OCI-M2 (cell line): Measurements from ENCODE around the gene ENAM.

ENCODE experiments used
- DNase-seq: peaks from one replicate; lab custom pipeline; 2025; ENCODE audit not compliant: unreplicated experiment; lab: John Stamatoyannopoulos, UW

Gene ENAM, protein sequence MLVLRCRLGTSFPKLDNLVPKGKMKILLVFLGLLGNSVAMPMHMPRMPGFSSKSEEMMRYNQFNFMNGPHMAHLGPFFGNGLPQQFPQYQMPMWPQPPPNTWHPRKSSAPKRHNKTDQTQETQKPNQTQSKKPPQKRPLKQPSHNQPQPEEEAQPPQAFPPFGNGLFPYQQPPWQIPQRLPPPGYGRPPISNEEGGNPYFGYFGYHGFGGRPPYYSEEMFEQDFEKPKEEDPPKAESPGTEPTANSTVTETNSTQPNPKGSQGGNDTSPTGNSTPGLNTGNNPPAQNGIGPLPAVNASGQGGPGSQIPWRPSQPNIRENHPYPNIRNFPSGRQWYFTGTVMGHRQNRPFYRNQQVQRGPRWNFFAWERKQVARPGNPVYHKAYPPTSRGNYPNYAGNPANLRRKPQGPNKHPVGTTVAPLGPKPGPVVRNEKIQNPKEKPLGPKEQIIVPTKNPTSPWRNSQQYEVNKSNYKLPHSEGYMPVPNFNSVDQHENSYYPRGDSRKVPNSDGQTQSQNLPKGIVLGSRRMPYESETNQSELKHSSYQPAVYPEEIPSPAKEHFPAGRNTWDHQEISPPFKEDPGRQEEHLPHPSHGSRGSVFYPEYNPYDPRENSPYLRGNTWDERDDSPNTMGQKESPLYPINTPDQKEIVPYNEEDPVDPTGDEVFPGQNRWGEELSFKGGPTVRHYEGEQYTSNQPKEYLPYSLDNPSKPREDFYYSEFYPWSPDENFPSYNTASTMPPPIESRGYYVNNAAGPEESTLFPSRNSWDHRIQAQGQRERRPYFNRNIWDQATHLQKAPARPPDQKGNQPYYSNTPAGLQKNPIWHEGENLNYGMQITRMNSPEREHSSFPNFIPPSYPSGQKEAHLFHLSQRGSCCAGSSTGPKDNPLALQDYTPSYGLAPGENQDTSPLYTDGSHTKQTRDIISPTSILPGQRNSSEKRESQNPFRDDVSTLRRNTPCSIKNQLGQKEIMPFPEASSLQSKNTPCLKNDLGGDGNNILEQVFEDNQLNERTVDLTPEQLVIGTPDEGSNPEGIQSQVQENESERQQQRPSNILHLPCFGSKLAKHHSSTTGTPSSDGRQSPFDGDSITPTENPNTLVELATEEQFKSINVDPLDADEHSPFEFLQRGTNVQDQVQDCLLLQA

DNA sequence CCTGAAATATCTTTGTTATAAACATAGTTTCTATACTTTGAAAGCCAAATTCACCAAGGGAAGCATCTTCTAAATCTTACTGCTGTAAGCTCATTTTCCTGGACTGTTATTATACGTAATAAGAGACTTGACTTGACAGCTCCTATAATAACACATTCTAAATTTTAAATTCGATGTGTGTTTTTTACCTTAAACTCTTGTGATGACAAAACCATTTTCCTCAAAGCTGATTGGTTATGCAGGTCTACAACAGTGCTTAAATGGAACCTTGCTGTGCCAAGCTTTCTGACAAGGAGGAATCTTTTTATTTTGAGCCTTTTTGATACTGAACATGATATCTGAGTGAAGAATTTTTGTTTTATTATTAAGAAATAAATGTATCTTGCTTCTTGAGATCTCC, at the start of gene ENAM:
Gene ENAM (plus strand): TSS at position 301 of the 400 bp plus-strand sequence. CDS start 757 bp downstream, outside the sequence.
- no peak for DNase-seq

DNA sequence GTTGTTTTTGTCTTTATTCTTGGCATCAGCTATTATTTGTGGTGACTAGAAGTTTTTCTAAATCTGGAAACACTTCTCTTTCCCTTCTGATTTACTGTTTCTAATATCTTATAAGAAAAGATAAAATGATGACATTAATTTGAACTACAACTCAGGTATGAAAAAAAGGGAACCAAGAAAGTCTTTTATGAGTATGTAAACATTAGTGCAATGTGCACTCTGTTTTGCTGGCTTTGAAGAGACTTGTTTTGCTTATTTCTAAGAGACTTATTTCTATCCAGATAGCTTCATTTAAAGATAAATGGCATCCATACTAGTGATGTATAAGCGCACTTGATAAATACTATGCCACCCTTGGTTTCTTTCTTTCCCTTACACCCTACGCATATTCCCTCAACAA, 46.6 kb upstream of the ENAM start:
- DNase-seq, result no peak

DNA sequence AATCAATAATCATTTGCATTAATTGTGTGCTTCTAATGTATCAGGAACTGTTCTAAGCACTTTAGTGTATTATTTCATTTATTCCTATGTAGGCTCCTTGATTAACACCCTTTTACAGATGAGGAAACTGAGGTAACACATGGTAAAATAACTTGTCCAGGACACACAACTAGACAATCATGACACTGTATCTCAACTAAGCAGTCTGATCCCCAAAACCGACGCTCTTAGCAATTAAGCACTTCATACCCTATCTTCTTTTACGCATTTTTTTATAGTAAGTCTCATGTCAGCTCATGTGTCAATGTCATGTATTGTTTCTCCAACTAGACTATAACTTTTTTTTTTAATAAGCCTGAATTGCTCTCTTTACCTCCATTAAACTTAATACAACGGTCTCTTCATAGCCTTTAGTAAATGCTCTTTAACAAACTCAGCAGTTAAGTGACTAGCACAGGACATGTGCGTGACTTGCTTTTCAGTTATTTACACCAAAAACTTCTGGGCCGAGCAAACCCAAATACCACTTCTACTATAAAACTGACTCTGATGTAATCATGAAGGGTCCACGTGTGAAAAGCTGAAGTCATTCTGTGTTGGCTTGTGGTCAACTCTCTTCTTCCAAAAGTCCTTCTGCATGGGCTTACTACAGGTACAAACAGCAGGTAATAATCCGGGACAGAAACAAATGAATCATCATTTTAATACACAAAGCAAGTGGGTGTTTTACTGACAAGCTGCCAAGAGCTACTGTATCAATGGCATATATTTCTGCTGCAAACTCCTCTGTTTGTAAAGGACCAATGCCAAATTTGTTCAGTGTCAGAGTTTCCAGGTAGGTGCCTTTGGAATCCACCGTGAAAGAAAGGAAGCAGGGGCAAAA, 44.4 kb upstream of the ENAM start:
- no peak for DNase-seq

DNA sequence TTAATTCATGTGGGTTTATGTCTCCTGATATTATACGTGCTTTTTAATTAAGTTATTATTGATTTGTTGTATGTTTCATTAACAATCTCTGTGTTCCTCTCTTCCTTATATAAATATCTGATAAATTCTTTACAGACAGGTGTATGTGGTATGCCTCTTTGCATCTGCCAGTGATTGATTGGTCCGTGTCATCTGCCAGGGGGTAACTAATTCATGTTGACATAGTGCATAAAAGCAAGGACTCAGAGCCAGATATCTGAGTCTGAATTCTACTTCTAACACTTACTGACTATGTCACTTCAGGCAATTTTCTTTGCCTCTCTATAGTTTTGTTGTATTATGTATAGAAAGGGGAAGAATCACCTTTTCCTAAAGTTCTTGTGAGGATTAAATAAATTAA, 41.7 kb upstream of the ENAM start:
- no peak for DNase-seq

DNA sequence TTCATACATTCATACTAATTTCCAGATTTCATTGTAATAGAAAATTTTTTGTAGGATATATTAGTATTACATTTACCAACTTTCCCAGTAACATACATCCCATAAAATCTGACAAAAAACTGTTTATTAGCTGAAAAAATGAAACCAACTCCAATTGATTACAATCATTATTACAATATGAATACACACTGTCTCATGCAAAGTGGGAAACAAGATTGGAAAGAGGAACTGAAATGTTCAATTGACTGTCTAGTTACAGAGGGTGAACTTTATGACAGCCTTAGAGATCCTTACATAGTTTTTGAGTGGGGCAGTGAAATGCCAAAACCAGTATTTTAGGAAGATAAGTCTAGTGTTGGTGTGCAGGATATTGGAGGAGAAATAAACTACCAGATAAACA, 38.8 kb upstream of the ENAM start:
- DNase-seq, result no peak

DNA sequence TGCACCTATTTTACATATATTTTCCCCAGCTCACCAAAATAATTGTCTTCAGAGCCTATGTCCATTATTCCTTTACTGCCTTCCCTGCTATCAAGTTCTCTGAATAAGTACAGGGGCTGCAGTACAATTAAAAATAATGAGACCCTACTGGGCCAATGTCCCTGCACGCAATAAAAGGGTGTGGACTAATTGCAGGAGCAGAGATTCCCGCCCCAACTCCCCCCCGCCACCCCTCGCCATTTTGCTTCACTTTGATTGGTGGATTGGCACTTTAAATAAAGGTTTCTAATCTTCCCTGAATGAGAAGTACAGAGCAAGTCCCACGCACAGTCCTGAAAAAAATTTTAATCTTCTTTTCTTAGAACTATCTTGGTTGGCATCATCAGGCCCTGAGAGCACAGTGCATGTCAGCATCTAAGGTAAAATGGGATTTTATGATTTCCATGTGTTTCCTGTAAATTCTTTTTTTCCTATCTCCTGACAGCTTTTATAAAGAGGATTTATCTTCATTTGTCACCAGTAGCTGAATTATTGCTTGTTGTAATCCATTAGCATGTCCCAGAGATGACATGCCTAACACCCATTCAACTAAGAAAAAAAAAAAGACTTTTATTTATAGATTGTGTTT, 36.5 kb upstream of the ENAM start, which contains the start of gene AMBN:
Gene AMBN (plus strand): TSS at position 302 of the 628 bp plus-strand sequence. CDS start 103 bp downstream, at position 405.
- no peak for DNase-seq

DNA sequence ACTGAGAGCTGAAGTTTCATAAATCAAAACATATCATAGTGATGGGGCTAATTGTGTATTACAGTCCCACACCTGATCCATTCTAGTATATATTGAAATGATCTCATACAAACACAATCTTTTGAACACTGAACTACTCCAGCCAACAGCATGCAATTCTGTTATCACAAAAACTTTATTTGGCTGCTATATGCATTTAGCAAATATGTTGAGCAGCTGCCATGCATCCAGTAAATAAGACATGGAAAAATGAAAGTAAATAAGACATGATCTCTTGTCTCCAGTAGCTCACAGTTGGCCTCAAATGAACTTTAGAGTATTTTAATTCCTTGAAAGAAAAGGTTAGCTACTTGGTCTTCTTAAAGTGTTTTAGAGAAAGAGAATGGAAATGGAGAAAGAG, 34.3 kb upstream of the ENAM start:
- DNase-seq, result no peak

DNA sequence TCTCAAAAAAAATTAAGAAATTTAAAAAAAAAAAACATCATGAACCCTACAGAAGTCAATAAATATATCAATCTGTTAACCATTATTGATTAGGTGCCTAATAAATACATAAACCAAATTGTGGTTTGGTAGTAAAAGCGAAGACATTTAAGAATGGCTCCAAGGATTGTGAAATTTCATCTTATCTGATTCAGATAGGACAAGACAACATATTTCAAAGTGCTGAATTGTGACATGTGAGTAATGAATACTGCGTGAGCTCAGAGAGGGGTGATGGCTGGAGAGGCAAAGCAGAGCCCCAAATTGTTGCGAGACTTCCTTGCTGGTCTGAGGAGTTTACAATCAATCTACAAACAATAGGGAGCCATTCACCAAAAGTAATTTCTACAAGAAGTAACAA, 28.2 kb upstream of the ENAM start:
- DNase-seq, result no peak

DNA sequence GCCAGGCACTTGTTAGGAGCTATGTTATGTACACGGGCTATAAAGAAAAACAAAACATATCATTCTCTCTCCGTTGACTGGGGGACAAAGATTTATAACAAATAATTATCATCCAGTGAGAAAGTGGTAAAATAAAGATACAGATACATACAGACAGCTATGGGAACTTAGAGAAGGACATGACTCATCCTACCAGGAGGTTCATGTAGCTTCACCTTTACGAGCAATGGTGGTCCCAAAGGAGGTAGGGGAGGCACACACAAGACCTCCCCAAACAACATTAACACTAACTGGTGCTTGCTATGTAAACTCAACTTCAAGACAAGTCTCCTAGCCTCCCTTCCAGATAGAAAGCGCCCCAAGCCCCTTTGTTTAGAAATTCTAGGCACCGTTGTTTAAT, 27.6 kb upstream of the ENAM start:
- no peak for DNase-seq

DNA sequence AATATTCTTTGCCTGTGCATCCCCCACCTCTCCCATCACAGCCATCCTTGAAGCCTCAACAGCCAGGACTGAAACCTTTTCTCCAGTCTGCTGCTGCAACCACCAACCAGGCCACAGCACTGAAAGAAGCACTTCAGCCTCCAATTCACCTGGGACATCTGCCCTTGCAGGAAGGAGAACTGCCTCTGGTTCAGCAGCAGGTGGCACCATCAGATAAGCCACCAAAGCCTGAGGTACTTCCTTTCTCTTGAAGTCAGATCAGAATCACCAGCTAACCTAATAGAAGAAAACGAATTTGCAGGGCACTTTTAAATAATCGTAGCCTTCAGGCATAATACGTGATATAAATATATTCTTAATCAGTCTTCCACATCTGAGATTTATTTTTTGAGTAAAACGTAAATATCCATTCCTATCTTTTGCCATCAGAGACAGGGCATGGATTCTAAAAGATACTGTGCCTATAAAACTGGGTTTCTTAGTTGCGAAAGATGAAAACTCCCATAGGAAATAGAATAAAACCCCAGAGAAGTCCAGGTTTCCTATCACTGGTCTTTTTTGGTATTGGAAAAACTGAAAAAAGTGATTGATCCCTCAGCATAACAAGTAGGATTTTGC, 27.0 kb upstream of the ENAM start:
- DNase-seq, result no peak

DNA sequence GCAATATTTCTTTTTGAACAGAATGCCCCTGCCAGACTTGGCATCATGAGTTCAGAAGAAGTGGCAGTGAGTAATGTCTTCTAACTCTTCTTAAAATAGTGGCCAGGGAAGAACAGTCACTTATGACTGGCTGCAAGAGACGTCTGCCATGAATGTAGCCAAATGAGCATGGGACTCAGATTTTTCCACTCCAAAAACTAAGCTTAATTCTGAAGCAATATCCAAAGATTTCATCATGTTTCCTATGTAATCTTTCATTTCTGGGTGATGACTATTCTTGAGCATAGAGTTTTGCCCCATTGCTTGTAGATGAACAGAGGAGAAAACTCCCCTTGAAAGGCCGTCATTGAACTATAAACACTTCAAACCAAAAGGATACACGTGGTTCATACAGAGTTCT, 24.7 kb upstream of the ENAM start:
- no peak for DNase-seq

DNA sequence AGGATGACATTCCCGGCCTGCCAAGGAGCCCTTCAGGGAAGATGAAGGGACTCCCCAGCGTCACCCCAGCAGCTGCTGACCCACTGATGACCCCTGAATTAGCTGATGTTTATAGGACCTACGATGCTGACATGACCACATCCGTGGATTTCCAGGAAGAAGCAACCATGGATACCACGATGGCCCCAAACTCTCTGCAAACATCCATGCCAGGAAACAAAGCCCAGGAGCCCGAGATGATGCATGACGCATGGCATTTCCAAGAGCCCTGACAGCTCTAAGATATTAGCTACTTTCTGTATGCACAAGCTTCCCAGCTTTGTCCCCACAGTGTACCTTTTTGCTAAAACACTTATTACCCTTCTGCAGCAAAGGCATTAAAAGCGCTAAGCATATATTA, 22.1 kb upstream of the ENAM start:
- DNase-seq, result no peak

DNA sequence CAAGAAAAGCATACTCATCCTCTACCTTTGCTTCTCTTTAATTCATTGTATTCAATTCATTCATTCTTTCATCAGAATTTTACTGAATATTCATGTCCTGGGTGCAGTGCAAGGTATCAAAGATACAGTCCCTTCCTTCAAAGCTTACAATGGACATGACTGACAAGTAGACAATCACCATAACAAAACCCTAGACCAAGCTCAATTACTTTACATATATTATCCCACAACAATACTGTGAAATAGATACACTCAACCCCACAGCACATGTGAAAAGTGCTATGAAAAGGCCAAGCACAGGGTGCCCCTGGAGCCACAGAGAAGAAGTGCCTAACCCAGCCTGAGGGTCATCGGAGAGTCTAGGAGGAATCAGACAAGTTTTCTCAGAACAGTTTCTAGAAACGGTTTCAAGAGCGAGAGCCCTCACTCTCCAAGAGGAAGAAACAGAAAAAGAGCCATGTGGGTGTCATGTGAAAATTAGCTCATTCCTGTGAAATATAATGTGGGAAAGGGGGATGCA, 21.1 kb upstream of the ENAM start:
- no peak for DNase-seq

DNA sequence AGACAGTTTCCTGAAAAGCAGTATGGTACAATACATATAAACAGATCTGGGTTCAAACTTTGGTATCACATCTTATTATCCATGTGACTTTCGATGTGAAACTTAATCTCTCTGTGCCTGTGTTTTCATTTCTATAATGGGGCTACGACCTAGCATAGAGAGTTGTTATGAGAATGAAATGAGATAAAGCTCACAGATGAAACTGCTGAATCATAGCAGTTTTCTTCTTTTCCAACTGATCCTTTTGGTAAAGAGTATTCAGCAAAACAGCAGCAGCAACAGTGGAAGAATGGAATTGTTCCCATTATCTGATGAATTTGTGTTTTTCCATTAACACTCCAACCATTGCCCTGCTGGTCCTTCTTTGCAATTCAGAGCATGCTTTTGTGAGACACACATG, 20.2 kb upstream of the ENAM start:
- DNase-seq, result no peak

DNA sequence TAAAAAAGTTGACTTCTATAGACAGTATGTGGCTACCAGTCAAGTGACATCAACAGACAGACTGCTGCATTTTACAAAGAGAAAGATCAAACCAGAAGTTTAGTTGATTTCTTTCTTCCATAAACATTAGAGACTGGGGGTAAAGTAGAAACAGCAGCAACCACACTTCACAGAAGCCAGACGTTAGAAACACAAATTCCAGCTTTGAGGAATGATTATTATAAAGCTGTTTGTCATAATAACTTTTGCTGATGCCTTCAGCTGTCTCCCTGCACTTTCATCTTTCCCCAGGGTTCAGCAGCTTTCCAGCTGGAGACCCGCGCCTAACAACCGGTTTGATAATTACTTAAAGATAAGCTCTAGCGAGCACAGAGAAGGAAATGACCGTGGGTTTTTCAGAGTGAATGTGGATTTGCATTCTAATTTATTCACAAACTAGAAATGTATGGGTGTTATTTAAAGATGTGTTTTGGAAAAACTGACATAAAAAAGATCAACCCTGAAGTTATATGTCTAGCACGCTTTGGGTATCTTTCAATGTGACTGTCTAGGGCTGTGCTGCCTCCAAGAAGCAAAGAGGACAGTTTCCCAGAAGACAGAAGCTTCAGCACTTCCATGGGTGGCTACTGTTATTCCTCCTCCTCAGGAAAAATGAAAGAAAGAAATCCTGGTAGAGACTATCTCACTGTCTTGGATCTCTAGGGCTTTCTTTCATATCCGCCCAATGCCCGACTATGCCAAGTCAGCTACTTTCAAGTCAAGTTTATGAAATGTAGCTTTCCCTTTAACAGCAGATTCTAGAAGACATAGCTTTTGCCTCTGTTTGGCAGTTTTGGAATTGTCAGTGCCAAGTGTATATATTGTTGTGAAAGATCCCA, 15.0 kb upstream of the ENAM start:
- no peak for DNase-seq

DNA sequence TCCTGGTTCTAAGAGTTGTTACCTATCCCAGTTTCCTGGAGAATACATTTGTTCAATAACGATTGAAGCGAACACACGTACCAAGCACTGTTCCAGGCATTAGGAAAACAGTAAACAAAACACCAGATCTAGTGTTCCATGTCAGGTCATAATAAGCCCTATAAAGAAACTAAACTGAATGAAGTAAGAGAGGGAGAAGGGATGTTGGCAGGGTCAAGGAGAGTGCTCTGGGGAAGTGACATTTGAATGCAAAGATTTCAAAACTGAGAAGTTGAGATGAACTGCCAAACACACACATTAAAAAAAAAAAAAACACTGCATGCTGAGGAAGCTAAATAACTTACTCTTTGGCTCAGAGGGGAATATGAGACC, 14.4 kb upstream of the ENAM start:
- no peak for DNase-seq

DNA sequence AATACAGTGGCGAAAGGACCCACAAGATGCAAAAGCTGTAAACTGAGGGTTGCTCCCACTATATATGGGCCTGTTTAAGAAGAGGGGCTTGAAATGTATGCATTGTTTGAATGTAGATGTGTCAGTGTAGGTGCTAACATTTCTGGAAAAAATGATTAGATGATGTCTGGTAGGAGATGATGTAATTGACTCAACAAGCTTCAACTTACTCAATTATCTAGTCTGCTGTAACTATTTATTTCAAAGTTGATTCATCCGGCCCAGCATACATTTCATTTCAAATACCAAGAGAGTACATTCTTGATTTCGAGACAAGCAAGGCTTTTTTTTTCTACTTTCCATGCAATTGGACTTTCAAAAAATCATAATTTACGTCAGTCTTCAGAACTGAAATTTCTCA, 9.3 kb upstream of the ENAM start:
- no peak for DNase-seq

DNA sequence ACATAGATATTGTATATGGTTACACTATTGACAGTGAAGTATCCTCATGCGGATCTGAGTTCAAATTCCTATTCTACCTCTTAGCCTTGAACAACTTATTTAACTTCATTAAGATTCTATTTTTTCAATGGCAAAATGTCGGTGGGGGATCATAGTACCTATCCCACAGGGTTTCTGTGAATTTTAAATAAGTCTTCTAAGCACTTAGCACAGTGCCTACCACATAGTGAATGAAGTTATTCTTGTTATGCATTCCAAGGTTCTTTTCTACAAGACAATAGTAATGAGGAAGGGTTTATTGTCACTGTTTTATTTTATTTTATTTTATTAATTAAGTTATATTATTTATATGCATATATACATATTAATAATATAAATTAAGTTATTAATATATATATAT, 8.8 kb upstream of the ENAM start:
- DNase-seq, result no peak

DNA sequence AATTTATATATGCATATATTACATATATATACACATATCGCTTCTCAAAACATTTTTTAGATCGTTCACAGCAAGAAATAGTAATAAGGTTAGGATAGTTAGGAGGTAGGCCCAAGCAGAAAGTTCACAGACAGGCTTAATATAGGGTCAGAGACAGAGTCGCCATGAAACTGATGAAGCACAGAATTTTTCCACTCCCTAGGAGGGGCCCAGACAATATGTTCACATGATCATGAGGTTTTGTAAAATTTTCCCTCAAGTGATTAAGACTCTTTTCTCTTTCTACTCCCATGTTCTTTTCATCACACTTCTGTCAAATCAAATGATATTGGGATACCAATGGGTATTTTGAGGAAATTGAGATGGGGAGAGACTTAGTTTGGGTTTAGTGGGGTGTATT, 5.2 kb upstream of the ENAM start:
- no peak for DNase-seq
